Stimulated activated CD8-positive, alpha-beta memory T cell treated with anti-CD3 and anti-CD28 coated beads, Interleukin-7, amount 100 ng/mL, for 24 hours (primary cell): Measurements from ENCODE around the gene IPP.
"Not testable (repeated sequence)": the region's sequence is repeated elsewhere in the genome, so short reads cannot be mapped to it uniquely, and the experiment has no call there.

Experiments used
- DNase-seq: peaks from one replicate; pipeline ENCODE4 v3.0.0-alpha.2; 2020; ENCODE audit warnings: low read depth

The IPP gene

GRCh38 chr1:45739641-45740156 is 10.8 kb downstream of the IPP start:
- DNase-seq: not testable (repeated sequence)

GRCh38 chr1:45739137-45739536 is 11.3 kb downstream of the IPP start:
- DNase-seq: no peak

GRCh38 chr1:45730780-45731319 is 19.6 kb downstream of the IPP start:
- no peak for DNase-seq

- DNase-seq: no peak
Observed at GRCh38 chr1:45730075-45730779, 20.2 kb downstream of the IPP start.

- not testable (repeated sequence) for DNase-seq
Observed at GRCh38 chr1:45726007-45726406, 24.4 kb downstream of the IPP start.

- DNase-seq: no peak
Observed at GRCh38 chr1:45723248-45723930, 27.1 kb downstream of the IPP start.

GRCh38 chr1:45722809-45723208 is 27.6 kb downstream of the IPP start:
- no peak for DNase-seq

GRCh38 chr1:45721207-45721606 is 29.2 kb downstream of the IPP start:
- no peak for DNase-seq

GRCh38 chr1:45718289-45718688 is 32.2 kb downstream of the IPP start:
- no peak for DNase-seq

GRCh38 chr1:45717386-45717785 is 33.1 kb downstream of the IPP start:
- DNase-seq: not testable (repeated sequence)

GRCh38 chr1:45716700-45717099 is 33.8 kb downstream of the IPP start:
- DNase-seq: no peak

GRCh38 chr1:45713711-45714110 is 36.7 kb downstream of the IPP start:
- no peak for DNase-seq

GRCh38 chr1:45704637-45705036 is 45.8 kb downstream of the IPP start:
- DNase-seq: no peak

GRCh38 chr1:45694823-45695222 is 55.6 kb downstream of the IPP start:
- no peak for DNase-seq

- not testable (repeated sequence) for DNase-seq
Observed at GRCh38 chr1:45693811-45694210, 56.6 kb downstream of the IPP start.

- peak; percentile 48 for DNase-seq
Observed at GRCh38 chr1:45687754-45688740, 62.4 kb downstream of the IPP start, which contains the start of gene TMEM69. TSS of gene TMEM69 (plus strand) at chr1:45688181. CDS start at chr1:45691069, 2,888 bp downstream.

GRCh38 chr1:45687014-45687753 is 63.3 kb downstream of the IPP start:
- peak; percentile 88 for DNase-seq

GRCh38 chr1:45686288-45687013 is 64.0 kb downstream of the IPP start, which contains the start of gene GPBP1L1:
TSS of gene GPBP1L1 (minus strand) at chr1:45686533. CDS start at chr1:45659087, 27,446 bp downstream.
- peak; percentile 97 for DNase-seq

- DNase-seq: peak; percentile 30
Observed at GRCh38 chr1:45686015-45686287, 64.5 kb downstream of the IPP start.

- no peak for DNase-seq
Observed at GRCh38 chr1:45685308-45686014, 65.0 kb downstream of the IPP start.
